D341Med (cell line): ENCODE results near the gene PMM1.
"Not testable (repeated sequence)": the region's sequence is repeated elsewhere in the genome, so short reads cannot be mapped to it uniquely, and the experiment has no call there.

Source experiments
- DNase-seq: peaks from one replicate; pipeline ENCODE4 v3.0.0; 2012; ENCODE audit warnings: low spot score

Gene PMM1

GRCh38 chr22:41563051-41563711 lies 26.5 kb downstream of the PMM1 start:
- DNase-seq: no peak

- DNase-seq: no peak
Observed at GRCh38 chr22:41562461-41562860, 27.2 kb downstream of the PMM1 start.

GRCh38 chr22:41561788-41562187 lies 27.9 kb downstream of the PMM1 start:
- no peak for DNase-seq

- DNase-seq: no peak
Observed at GRCh38 chr22:41561335-41561734, 28.3 kb downstream of the PMM1 start.

- DNase-seq: no peak
Observed at GRCh38 chr22:41560095-41560471, 29.6 kb downstream of the PMM1 start.

GRCh38 chr22:41558241-41558630 lies 31.4 kb downstream of the PMM1 start:
- not testable (repeated sequence) for DNase-seq

- DNase-seq: peak; percentile 49
Observed at GRCh38 chr22:41557401-41558240, 32.0 kb downstream of the PMM1 start.

GRCh38 chr22:41556561-41556960 lies 33.1 kb downstream of the PMM1 start:
- DNase-seq: no peak

GRCh38 chr22:41555325-41555982 lies 34.2 kb downstream of the PMM1 start:
- no peak for DNase-seq

- DNase-seq: no peak
Observed at GRCh38 chr22:41551877-41552582, 37.6 kb downstream of the PMM1 start.

- no peak for DNase-seq
Observed at GRCh38 chr22:41550952-41551491, 38.6 kb downstream of the PMM1 start.

- DNase-seq: no peak
Observed at GRCh38 chr22:41548830-41549211, 40.8 kb downstream of the PMM1 start.

- no peak for DNase-seq
Observed at GRCh38 chr22:41544671-41545476, 44.8 kb downstream of the PMM1 start.

GRCh38 chr22:41543854-41544670 lies 45.6 kb downstream of the PMM1 start, which contains the start of gene POLR3H:
POLR3H (minus strand) TSS chr22:41544470; CDS start chr22:41544101, 369 bp downstream.
- peak; percentile 99 for DNase-seq

GRCh38 chr22:41542224-41542623 lies 47.4 kb downstream of the PMM1 start:
- DNase-seq: no peak

GRCh38 chr22:41541484-41541883 lies 48.2 kb downstream of the PMM1 start:
- DNase-seq: no peak

- no peak for DNase-seq
Observed at GRCh38 chr22:41540365-41540764, 49.3 kb downstream of the PMM1 start.

- DNase-seq: no peak
Observed at GRCh38 chr22:41540006-41540315, 49.7 kb downstream of the PMM1 start.

- no peak for DNase-seq
Observed at GRCh38 chr22:41539146-41540005, 50.3 kb downstream of the PMM1 start.
